WTC11 (cell line): ENCODE results near the gene PICALM. TPM values are rescaled to one million over a fixed set of nuclear protein-coding genes. Genes with fewer than 3 reads are reported as not detected.
A peak's percentile ranks its signal among the peaks of the same experiment; 100 is the strongest.

ENCODE experiments used
- ATAC-seq: fragments of 200-7000 bp; cut with Tn5 transposase; 2 replicates; pipeline ENCODE4 v1.10.0; 2021; ENCODE audit warnings: mild to moderate bottlenecking, moderate library complexity
- CTCF ChIA-PET: fragments of 300-600 bp; sonication (Branson Sonifier 250); formaldehyde crosslinking; loops from one replicate; lab custom pipeline; 2021; ENCODE audit warnings: antibody characterized with exemption; lab: Charles Lee
- POLR2A ChIA-PET: fragments of 350-600 bp; sonication (Branson Sonifier 250); formaldehyde crosslinking; loops from one replicate; lab custom pipeline; 2021; ENCODE audit warnings: antibody characterized with exemption; lab: Charles Lee
- DNase-seq: peaks from one replicate; pipeline ENCODE4 v3.0.0; 2021; ENCODE audit warnings: low spot score
- H3K27ac Mint-ChIP-seq: 2 replicates; pipeline ENCODE4 v1.8.0; 2021; ENCODE audit warnings: mixed read lengths
- H3K27me3 Mint-ChIP-seq: 2 replicates; pipeline ENCODE4 v1.8.0; 2021; ENCODE audit warnings: low read depth, mild to moderate bottlenecking, moderate library complexity, mixed read lengths
- H3K36me3 Mint-ChIP-seq: 2 replicates; pipeline ENCODE4 v1.8.0; 2021; ENCODE audit warnings: mixed read lengths
- H3K4me1 Mint-ChIP-seq: 2 replicates; pipeline ENCODE4 v1.8.0; 2022; ENCODE audit warnings: mixed read lengths
- H3K4me3 Mint-ChIP-seq: 2 replicates; pipeline ENCODE4 v1.8.0; 2021; ENCODE audit warnings: mild to moderate bottlenecking, moderate library complexity, mixed read lengths
- H3K9me3 Mint-ChIP-seq: 2 replicates; pipeline ENCODE4 v1.8.0; 2021; ENCODE audit warnings: mixed read lengths
- ATF1 ChIP-seq: sonication (generic); formaldehyde crosslinking; IDR thresholded peaks from 2 replicates; pipeline ENCODE4 v1.8.1; 2023; ENCODE audit warnings: mild to moderate bottlenecking, moderate library complexity, missing genetic modification reagents
- CREM ChIP-seq: sonication (generic); formaldehyde crosslinking; IDR thresholded peaks from 2 replicates; pipeline ENCODE4 v1.8.1; 2022; ENCODE audit warnings: mild to moderate bottlenecking, missing genetic modification reagents, moderate library complexity
- GABPB1 ChIP-seq: sonication (generic); formaldehyde crosslinking; IDR thresholded peaks from 2 replicates; pipeline ENCODE4 v1.8.1; 2023; ENCODE audit warnings: mild to moderate bottlenecking, missing genetic modification reagents
- IRF2 ChIP-seq: sonication (generic); formaldehyde crosslinking; IDR thresholded peaks from 2 replicates; pipeline ENCODE4 v1.8.0; 2022; ENCODE audit warnings: low read depth, missing genetic modification reagents, borderline replicate concordance
- KAT7 ChIP-seq: sonication (generic); formaldehyde crosslinking; IDR thresholded peaks from 2 replicates; pipeline ENCODE4 v1.8.1; 2023; ENCODE audit warnings: missing genetic modification reagents, mild to moderate bottlenecking, borderline replicate concordance
- RORB ChIP-seq: fragments of 250-450 bp; sonication (Bioruptor Pico); IDR thresholded peaks from 2 replicates; pipeline ENCODE4 v1.9.0; 2021; ENCODE audit warnings: mild to moderate bottlenecking
- SMAD4 ChIP-seq: sonication (generic); formaldehyde crosslinking; IDR thresholded peaks from 2 replicates; pipeline ENCODE4 v1.8.0; 2022; ENCODE audit warnings: mild to moderate bottlenecking, missing genetic modification reagents
- SOX15 ChIP-seq: fragments of 250-450 bp; sonication (Bioruptor Pico); IDR thresholded peaks from 2 replicates; pipeline ENCODE4 v1.9.0; 2021; ENCODE audit warnings: mild to moderate bottlenecking
- ZNF219 ChIP-seq: sonication (generic); formaldehyde crosslinking; IDR thresholded peaks from 2 replicates; pipeline ENCODE4 v1.8.0; 2023; ENCODE audit warnings: missing genetic modification reagents, mild to moderate bottlenecking, borderline replicate concordance
- ZNF263 ChIP-seq: sonication (generic); formaldehyde crosslinking; IDR thresholded peaks from 2 replicates; pipeline ENCODE4 v1.8.1; 2022; ENCODE audit warnings: low read depth, mild to moderate bottlenecking, moderate library complexity, missing genetic modification reagents
- total RNA-seq: library from RNA; stranded (reverse); gene quantifications from 3 replicates; pipeline ENCODE4 v1.2.3, GENCODE V29; 2021
- TF ChIP-seq, protein P1 (sequence below): sonication (generic); formaldehyde crosslinking; IDR thresholded peaks from 2 replicates; pipeline ENCODE4 v1.8.1; 2022; ENCODE audit warnings: missing genetic modification reagents, borderline replicate concordance
- TF ChIP-seq, protein P2 (sequence below): sonication (generic); formaldehyde crosslinking; IDR thresholded peaks from 2 replicates; pipeline ENCODE4 v1.8.0; 2022; ENCODE audit warnings: missing genetic modification reagents
- TF ChIP-seq, protein P3 (sequence below): sonication (generic); formaldehyde crosslinking; IDR thresholded peaks from 2 replicates; pipeline ENCODE4 v1.8.1; 2022; ENCODE audit warnings: low read depth, missing genetic modification reagents, borderline replicate concordance
- TF ChIP-seq, protein P4 (sequence below): sonication (generic); formaldehyde crosslinking; conservative IDR thresholded peaks from 2 replicates; pipeline ENCODE4 v1.8.1; 2022; ENCODE audit warnings: mild to moderate bottlenecking, missing genetic modification reagents
- TF ChIP-seq, protein P5 (sequence below): sonication (generic); formaldehyde crosslinking; IDR thresholded peaks from 2 replicates; pipeline ENCODE4 v1.8.1; 2023; ENCODE audit warnings: mild to moderate bottlenecking, missing genetic modification reagents, moderate library complexity

PICALM gene
- total RNA-seq, 1 experiment from 2014 or later = 69.9 TPM

DNA sequence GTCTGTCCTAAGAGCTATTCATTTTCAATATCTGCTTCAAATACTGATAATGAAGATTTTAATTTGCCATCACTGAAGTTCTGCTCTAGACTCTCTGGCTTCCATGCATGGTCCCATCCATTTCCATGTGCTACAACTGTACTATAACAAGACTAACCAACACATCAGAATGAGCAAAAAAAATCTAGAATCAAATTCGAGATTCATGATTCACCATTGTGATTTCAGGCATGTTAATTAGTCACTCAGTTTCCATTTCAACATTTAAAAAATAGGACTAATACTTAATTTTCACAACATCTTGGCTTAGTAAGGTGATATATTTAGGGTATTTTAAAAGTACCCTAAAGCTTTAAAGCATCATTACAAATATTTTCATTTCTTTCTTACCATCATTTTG is 22.8 kb downstream of the PICALM start:
- CTCF ChIA-PET = no interaction called here
- Mint-ChIP-seq H3K9me3 (no peaks in the 10 kb centered on the region), H3K4me1 (peaks cover 36% of the 10 kb centered on the region), H3K27me3 (no peaks in the 10 kb centered on the region), H3K36me3 (no peaks in the 10 kb centered on the region), H3K4me3 (no peak overlapping the region), H3K27ac (no peak overlapping the region)
- no peak for TF ChIP-seq ATF1 (CRISPR knock-in tag)
- TF ChIP-seq IRF2 (CRISPR knock-in tag) = no peak
- TF ChIP-seq, protein P1, sequence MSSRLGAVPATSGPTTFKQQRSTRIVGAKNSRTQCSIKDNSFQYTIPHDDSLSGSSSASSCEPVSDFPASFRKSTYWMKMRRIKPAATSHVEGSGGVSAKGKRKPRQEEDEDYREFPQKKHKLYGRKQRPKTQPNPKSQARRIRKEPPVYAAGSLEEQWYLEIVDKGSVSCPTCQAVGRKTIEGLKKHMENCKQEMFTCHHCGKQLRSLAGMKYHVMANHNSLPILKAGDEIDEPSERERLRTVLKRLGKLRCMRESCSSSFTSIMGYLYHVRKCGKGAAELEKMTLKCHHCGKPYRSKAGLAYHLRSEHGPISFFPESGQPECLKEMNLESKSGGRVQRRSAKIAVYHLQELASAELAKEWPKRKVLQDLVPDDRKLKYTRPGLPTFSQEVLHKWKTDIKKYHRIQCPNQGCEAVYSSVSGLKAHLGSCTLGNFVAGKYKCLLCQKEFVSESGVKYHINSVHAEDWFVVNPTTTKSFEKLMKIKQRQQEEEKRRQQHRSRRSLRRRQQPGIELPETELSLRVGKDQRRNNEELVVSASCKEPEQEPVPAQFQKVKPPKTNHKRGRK (CRISPR knock-in tag) = no peak
- no peak for TF ChIP-seq ZNF219
- no peak for TF ChIP-seq KAT7
- TF ChIP-seq, protein P2, sequence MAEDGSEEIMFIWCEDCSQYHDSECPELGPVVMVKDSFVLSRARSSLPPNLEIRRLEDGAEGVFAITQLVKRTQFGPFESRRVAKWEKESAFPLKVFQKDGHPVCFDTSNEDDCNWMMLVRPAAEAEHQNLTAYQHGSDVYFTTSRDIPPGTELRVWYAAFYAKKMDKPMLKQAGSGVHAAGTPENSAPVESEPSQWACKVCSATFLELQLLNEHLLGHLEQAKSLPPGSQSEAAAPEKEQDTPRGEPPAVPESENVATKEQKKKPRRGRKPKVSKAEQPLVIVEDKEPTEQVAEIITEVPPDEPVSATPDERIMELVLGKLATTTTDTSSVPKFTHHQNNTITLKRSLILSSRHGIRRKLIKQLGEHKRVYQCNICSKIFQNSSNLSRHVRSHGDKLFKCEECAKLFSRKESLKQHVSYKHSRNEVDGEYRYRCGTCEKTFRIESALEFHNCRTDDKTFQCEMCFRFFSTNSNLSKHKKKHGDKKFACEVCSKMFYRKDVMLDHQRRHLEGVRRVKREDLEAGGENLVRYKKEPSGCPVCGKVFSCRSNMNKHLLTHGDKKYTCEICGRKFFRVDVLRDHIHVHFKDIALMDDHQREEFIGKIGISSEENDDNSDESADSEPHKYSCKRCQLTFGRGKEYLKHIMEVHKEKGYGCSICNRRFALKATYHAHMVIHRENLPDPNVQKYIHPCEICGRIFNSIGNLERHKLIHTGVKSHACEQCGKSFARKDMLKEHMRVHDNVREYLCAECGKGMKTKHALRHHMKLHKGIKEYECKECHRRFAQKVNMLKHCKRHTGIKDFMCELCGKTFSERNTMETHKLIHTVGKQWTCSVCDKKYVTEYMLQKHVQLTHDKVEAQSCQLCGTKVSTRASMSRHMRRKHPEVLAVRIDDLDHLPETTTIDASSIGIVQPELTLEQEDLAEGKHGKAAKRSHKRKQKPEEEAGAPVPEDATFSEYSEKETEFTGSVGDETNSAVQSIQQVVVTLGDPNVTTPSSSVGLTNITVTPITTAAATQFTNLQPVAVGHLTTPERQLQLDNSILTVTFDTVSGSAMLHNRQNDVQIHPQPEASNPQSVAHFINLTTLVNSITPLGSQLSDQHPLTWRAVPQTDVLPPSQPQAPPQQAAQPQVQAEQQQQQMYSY (CRISPR knock-in tag) = no peak
- ATAC-seq = no peak
- POLR2A ChIA-PET = no interaction called here
- no peak for DNase-seq

DNA sequence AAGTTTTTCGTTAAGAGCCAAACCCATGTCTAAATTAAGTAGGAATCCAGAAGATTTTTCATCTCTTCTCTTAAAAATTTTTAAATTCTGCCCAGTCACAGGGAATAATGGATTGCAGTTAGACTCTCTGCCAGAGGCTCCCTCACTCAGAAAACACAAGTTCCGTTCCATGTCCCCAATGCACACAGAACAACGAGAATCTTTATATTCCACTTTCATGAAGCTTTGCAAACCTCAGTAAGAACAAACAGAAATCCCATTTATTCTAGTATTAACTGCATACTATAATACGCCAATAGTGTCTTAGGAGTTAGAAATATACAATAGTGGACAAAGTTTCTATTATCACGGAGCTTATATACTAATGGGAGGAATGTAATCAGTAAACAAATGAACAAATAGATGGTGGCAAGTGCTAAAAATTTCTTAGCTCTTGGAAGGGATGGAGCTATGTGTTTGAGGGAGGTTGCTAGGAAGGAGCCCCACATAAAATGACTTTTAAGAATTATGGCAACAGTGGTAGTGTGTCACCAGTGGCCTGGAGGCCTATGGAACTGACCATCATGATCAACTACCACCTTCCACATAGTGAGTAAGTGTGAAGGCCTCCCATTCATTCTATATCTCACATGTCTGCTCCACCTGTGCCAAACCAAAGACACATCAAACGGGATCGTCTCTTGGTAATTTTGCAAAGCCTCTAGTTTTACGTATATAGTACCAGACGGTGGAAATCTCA is 24.9 kb downstream of the PICALM start:
- TF ChIP-seq SMAD4 (CRISPR knock-in tag) (no peak), RORB (CRISPR knock-in tag) (no peak), ZNF219 (no peak), SOX15 (CRISPR knock-in tag) (no peak), GABPB1 (CRISPR knock-in tag) (no peak), KAT7 (no peak), CREM (no peak), ZNF263 (CRISPR knock-in tag) (no peak)
- TF ChIP-seq, protein P3, sequence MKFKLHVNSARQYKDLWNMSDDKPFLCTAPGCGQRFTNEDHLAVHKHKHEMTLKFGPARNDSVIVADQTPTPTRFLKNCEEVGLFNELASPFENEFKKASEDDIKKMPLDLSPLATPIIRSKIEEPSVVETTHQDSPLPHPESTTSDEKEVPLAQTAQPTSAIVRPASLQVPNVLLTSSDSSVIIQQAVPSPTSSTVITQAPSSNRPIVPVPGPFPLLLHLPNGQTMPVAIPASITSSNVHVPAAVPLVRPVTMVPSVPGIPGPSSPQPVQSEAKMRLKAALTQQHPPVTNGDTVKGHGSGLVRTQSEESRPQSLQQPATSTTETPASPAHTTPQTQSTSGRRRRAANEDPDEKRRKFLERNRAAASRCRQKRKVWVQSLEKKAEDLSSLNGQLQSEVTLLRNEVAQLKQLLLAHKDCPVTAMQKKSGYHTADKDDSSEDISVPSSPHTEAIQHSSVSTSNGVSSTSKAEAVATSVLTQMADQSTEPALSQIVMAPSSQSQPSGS (CRISPR knock-in tag) = no peak
- TF ChIP-seq, protein P4, sequence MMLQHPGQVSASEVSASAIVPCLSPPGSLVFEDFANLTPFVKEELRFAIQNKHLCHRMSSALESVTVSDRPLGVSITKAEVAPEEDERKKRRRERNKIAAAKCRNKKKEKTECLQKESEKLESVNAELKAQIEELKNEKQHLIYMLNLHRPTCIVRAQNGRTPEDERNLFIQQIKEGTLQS = no peak
- TF ChIP-seq, protein P5, sequence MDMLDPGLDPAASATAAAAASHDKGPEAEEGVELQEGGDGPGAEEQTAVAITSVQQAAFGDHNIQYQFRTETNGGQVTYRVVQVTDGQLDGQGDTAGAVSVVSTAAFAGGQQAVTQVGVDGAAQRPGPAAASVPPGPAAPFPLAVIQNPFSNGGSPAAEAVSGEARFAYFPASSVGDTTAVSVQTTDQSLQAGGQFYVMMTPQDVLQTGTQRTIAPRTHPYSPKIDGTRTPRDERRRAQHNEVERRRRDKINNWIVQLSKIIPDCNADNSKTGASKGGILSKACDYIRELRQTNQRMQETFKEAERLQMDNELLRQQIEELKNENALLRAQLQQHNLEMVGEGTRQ (CRISPR knock-in tag) = no peak
- H3K27me3 Mint-ChIP-seq = no peaks in the 10 kb centered on the region
- no peak overlapping the region for H3K4me3 Mint-ChIP-seq
- ATAC-seq (no peak), DNase-seq (no peak)
- no peaks in the 10 kb centered on the region for H3K36me3 Mint-ChIP-seq
- ChIA-PET CTCF (interaction anchor here (0.9 to 3.8 kb wide), 3 partner anchors 9 to 150 kb away, joined by 3 to 46 read pairs (median 5); no protein-coding TSS in a partner anchor), POLR2A (interaction anchor here (0.6 to 1.1 kb wide), 2 partner anchors 26 to 35 kb away, joined by 3 to 4 read pairs; partner anchors contain the start of gene PICALM)
- H3K4me1 Mint-ChIP-seq = peaks cover 42% of the 10 kb centered on the region
- peak overlapping the region; percentile 44 for H3K27ac Mint-ChIP-seq
- no peaks in the 10 kb centered on the region for H3K9me3 Mint-ChIP-seq
